K562 (cell line): ENCODE results near the gene FMOD. TPM values are rescaled to one million over a fixed set of nuclear protein-coding genes. Genes with fewer than 3 reads are reported as not detected.

Experiments
- ATAC-seq: fragments of 200-7000 bp; cut with Tn5 transposase; 3 replicates; pipeline ENCODE4 v1.9.1; 2020; ENCODE audit warnings: moderate library complexity
- BruUV-seq: library from RNA; stranded (reverse); fragments of 400-500 nt; replicated peaks from 2 replicates; lab custom pipeline; 2021; lab: Mats Ljungman, UMichigan
- CTCF ChIA-PET: fragments of 300-600 bp; formaldehyde crosslinking; extraction: SDS; loops from one replicate; lab custom pipeline; 2021; ENCODE audit warnings: low intra/inter-chr PET ratio; lab: Yijun Ruan, JAX
- POLR2A ChIA-PET: fragments of 300-600, 350-650 bp; sonication (Branson Sonifier 250); formaldehyde crosslinking; extraction: SDS; loops from one replicate; lab custom pipeline; 2021; ENCODE audit warnings: antibody characterized with exemption, inconsistent platforms; lab: Yijun Ruan, JAX
- DNase-seq, 4 experiments: peaks; one replicate each; pipeline versions ENCODE4 v3.0.0 to v3.0.0-alpha.2; 2011 to 2018; ENCODE audit warnings: low spot score in 3 of 4, mixed read lengths in 3 of 4; ENCODE audit errors: extremely low read depth in 1 of 4
- FAIRE-seq: peaks from 2 replicates; lab custom pipeline; 2011; peaks lifted over from hg19 to GRCh38; lab: Jason Lieb, UNC
- H2AFZ ChIP-seq: 2 replicates; pipeline ENCODE4 v1.6.0; 2011; ENCODE audit warnings: low read depth, low read length, control low read depth, inconsistent platforms
- H3K27ac ChIP-seq: fragments of 200-600 bp; 3 replicates; pipeline ENCODE4 v1.8.0; 2011; ENCODE audit warnings: low read depth, mild to moderate bottlenecking, control low read depth, inconsistent platforms, low read length, moderate library complexity, mixed read lengths; ENCODE audit errors: extremely low read depth
- H3K27me3 ChIP-seq, 2 experiments: fragments of 300-600 bp in 1 of 2; 2 replicates in 1 of 2; 3 replicates in 1 of 2; pipeline versions ENCODE4 v1.6.0 to v1.8.0; 2011; ENCODE audit warnings: inconsistent platforms in 2 of 2, low read length in 2 of 2, mild to moderate bottlenecking in 1 of 2, mixed read lengths in 1 of 2, moderate library complexity in 1 of 2; ENCODE audit not compliant: control insufficient read depth in 2 of 2, insufficient read depth in 2 of 2
- H3K36me3 ChIP-seq: fragments of 300-600 bp; 3 replicates; pipeline ENCODE4 v1.8.0; 2011; ENCODE audit warnings: mild to moderate bottlenecking, low read length, inconsistent platforms; ENCODE audit not compliant: control insufficient read depth, insufficient read depth
- H3K4me1 ChIP-seq, 2 experiments: fragments of 200-600 bp in 1 of 2; replicated peaks in 1 of 2; 2 replicates in 1 of 2; 3 replicates in 1 of 2; pipeline versions ENCODE4 v1.5.1 to v1.8.0; 2011; ENCODE audit warnings: inconsistent platforms in 2 of 2, low read length in 2 of 2, mild to moderate bottlenecking in 1 of 2, mixed read lengths in 1 of 2, moderate library complexity in 1 of 2; ENCODE audit not compliant: control insufficient read depth in 2 of 2, insufficient read depth in 2 of 2
- H3K4me2 ChIP-seq: 2 replicates; pipeline ENCODE4 v1.6.1; 2011; ENCODE audit warnings: low read length, control low read depth, inconsistent platforms, mixed read lengths; ENCODE audit not compliant: insufficient read depth
- H3K4me3 ChIP-seq: fragments of 200-600 bp; sonication (generic), shearing (Covaris generic); 2 replicates; pipeline ENCODE4 v1.5.1; 2016; ENCODE audit warnings: control low read depth, inconsistent platforms
- H3K79me2 ChIP-seq: fragments of 200-600 bp; 3 replicates; pipeline ENCODE4 v1.8.0; 2011; ENCODE audit warnings: low read length, inconsistent platforms; ENCODE audit not compliant: control insufficient read depth, insufficient read depth
- H3K9ac ChIP-seq, 2 experiments: 2 replicates each; pipeline versions ENCODE4 v1.6.0 to v1.6.1; 2011; ENCODE audit warnings: low read depth in 2 of 2, low read length in 2 of 2, control low read depth in 1 of 2, inconsistent platforms in 1 of 2, mild to moderate bottlenecking in 1 of 2, mixed read lengths in 1 of 2; ENCODE audit not compliant: insufficient read depth in 1 of 2
- H3K9me1 ChIP-seq: one replicate; pipeline ENCODE4 v1.6.0; 2011; ENCODE audit warnings: inconsistent platforms, mild to moderate bottlenecking, low read length, moderate library complexity; ENCODE audit not compliant: control insufficient read depth, insufficient read depth
- H3K9me3 ChIP-seq: replicated peaks from 2 replicates; pipeline ENCODE4 v1.5.1; 2011; ENCODE audit warnings: low read depth, low read length, inconsistent platforms; ENCODE audit not compliant: control insufficient read depth, insufficient read depth
- H4K20me1 ChIP-seq: replicated peaks from 2 replicates; pipeline ENCODE4 v1.6.1; 2011; ENCODE audit warnings: low read length, inconsistent platforms, mixed read lengths; ENCODE audit not compliant: control insufficient read depth, insufficient read depth
- E4F1 ChIP-seq: fragments of 250-450 bp; sonication (Bioruptor Pico); IDR thresholded peaks from 2 replicates; pipeline ENCODE4 v1.5.0; 2021; ENCODE audit warnings: mild to moderate bottlenecking, borderline replicate concordance
- FOXK1 ChIP-seq: sonication (generic); formaldehyde crosslinking; IDR thresholded peaks from 2 replicates; pipeline ENCODE4 v1.8.0; 2022; ENCODE audit warnings: missing genetic modification reagents, mild to moderate bottlenecking, borderline replicate concordance
- JUN ChIP-seq, 2 experiments: sonication (generic) in 1 of 2; formaldehyde crosslinking in 1 of 2; IDR thresholded peaks; 2 replicates each; pipeline versions ENCODE4 v1.6.1 to v1.8.0; 2012 to 2022; ENCODE audit warnings: borderline replicate concordance in 2 of 2, mild to moderate bottlenecking in 2 of 2, improper control_type of control experiment in 1 of 2, low read depth in 1 of 2, low read length in 1 of 2, missing genetic modification reagents in 1 of 2
- MYBL2 ChIP-seq, 2 experiments: fragments of 450-650 bp in 1 of 2; sonication (generic) in 1 of 2; formaldehyde crosslinking in 1 of 2; IDR thresholded peaks; 2 replicates each; pipeline versions ENCODE4 v1.6.1 to v1.8.1; 2017 to 2022; ENCODE audit warnings: borderline replicate concordance in 1 of 2, inconsistent platforms in 1 of 2, low read depth in 1 of 2, mild to moderate bottlenecking in 1 of 2, missing genetic modification reagents in 1 of 2, moderate library complexity in 1 of 2
- SREBF2 ChIP-seq: sonication (generic); formaldehyde crosslinking; IDR thresholded peaks from 2 replicates; pipeline ENCODE4 v1.4.0; 2020; ENCODE audit warnings: mild to moderate bottlenecking, missing genetic modification reagents
- SRSF7 ChIP-seq: fragments of 200-400 bp; formaldehyde crosslinking; optimal IDR thresholded peaks from 2 replicates; pipeline ENCODE3; 2017; ENCODE audit warnings: mild to moderate bottlenecking, low read depth, low read length
- ZBTB9 ChIP-seq: fragments of 450-650 bp; formaldehyde crosslinking; IDR thresholded peaks from 2 replicates; pipeline ENCODE4 v1.4.0; 2020; ENCODE audit warnings: mild to moderate bottlenecking, moderate library complexity
- ZNF699 ChIP-seq: fragments of 250-450 bp; sonication (Bioruptor Pico); IDR thresholded peaks from 2 replicates; pipeline ENCODE4 v1.8.0; 2021; ENCODE audit warnings: mild to moderate bottlenecking, moderate library complexity; ENCODE audit not compliant: insufficient replicate concordance
- WGBS: fragments of 100-300 bp; shearing (Covaris generic); methylation state at CpG from one replicate; pipeline ENCODE4 v1.1.6; 2016; ENCODE audit warnings: low coverage, mixed read lengths; ENCODE audit not compliant: insufficient coverage; ENCODE audit errors: missing lambda C conversion rate; 5-methylcytosine and 5-hydroxymethylcytosine counted together
- in situ Hi-C: fragments of 300-500 bp; cut with MboI; formaldehyde crosslinking; loops from 4 replicates; pipeline ENCODE4 v1.15.0; 2018; ENCODE audit warnings: inconsistent platforms, mixed read lengths
- intact Hi-C: fragments of 100-400 bp; cut with micrococcal nuclease; formaldehyde crosslinking; loops from 2 replicates; pipeline ENCODE4 v1.14.2; 2022
- polyA plus RNA-seq, 8 experiments: library from polyadenylated mRNA; depleted of rRNA in 4 of 8; stranded (reverse) in 5 of 8; unstranded in 3 of 8; fragments of >200 nt; fragmentation: Nextera tagmentation in 2 of 8; fragmentation: Illumina TruSeq in 1 of 8; extraction: Ambion mirVana in 2 of 8; extraction: Trizol in 1 of 8; gene quantifications; 2 replicates each; pipeline versions ENCODE4 v1.2.1 to v1.2.3, GENCODE V29; 2011 to 2014; ENCODE audit warnings: inconsistent platforms in 1 of 8, missing spikeins in 1 of 8
- total RNA-seq, 7 experiments: library from RNA; depleted of rRNA in 6 of 7; stranded (reverse); fragments of >200 nt in 6 of 7; fragmentation: Illumina TruSeq in 2 of 7; extraction: Trizol in 2 of 7; gene quantifications; 2 replicates each; pipeline versions ENCODE4 v1.2.1 to v1.2.3, GENCODE V29; 2011 to 2021; ENCODE audit warnings: low replicate concordance in 1 of 7

The FMOD gene
- total and polyA plus RNA-seq, 9 of the 15 experiments (the other 6 are each of a cell fraction or from before 2014, with no cell fraction given), result 0.03 to 0.13 (median 0.03) TPM; not detected in 6

- CTCF ChIA-PET, result no interaction called here
- in situ Hi-C loops, result no loop called here
- no TSS peak for BruUV-seq
- DNase-seq, result no peak
- Histone ChIP-seq H3K4me1 (no peaks in the 10 kb centered on the region; a peak in 1 of 5 replicates), H3K4me2 (no peak overlapping the region)
- TF ChIP-seq JUN (IDR thresholded peaks at IDR 0.05; ENCODE audit: borderline replicate concordance, low read depth, low read length), result no peak
- TF ChIP-seq JUN (CRISPR knock-in tag; IDR thresholded peaks at IDR 0.05; ENCODE audit: borderline replicate concordance), result no peak
- TF ChIP-seq, all 486 proteins: peak for 0
- Histone ChIP-seq H3K4me3 (no peak overlapping the region), H3K9me1 (no peaks in the 10 kb centered on the region), H3K9ac (no peak overlapping the region), H3K36me3 (no peaks in the 10 kb centered on the region), H3K27me3 (peaks cover 7 to 33% of the 10 kb centered on the region in 2 experiments), H3K9me3 (no peaks in the 10 kb centered on the region), H3K27ac (no peak overlapping the region), H4K20me1 (no peaks in the 10 kb centered on the region; the same call in 1 of the 2 replicates), H3K79me2 (no peaks in the 10 kb centered on the region), H2AFZ (no peak overlapping the region)
- ATAC-seq, result no peak
- no peak for FAIRE-seq
- POLR2A ChIA-PET, result interaction anchor here (1.1 kb wide), 1 partner anchor 12 kb away, joined by 3 read pairs; no protein-coding TSS in a partner anchor
- intact Hi-C loops, result no loop called here
Observed at GRCh38 chr1:203359010-203359571, 8.2 kb upstream of the FMOD start.

GRCh38 chr1:203354246-203354645 is 3.3 kb upstream of the FMOD start:
- intact Hi-C loops (no loop called here), in situ Hi-C loops (loop anchor here (5.0 kb wide), 1 partner anchor 348 kb away; no protein-coding TSS in a partner anchor)
- Histone ChIP-seq H3K79me2 (no peaks in the 10 kb centered on the region), H3K27me3 (peaks cover 23 to 41% of the 10 kb centered on the region in 2 experiments), H3K36me3 (no peaks in the 10 kb centered on the region), H3K4me3 (no peak overlapping the region), H3K27ac (no peak overlapping the region), H2AFZ (no peak overlapping the region), H3K9me3 (no peaks in the 10 kb centered on the region), H3K9ac (no peak overlapping the region), H3K4me2 (no peak overlapping the region), H3K9me1 (no peaks in the 10 kb centered on the region), H4K20me1 (0 out of 2 replicates have a peak, but pooled peaks cover 8% of the 10 kb centered on the region), H3K4me1 (no peaks in the 10 kb centered on the region)
- ChIA-PET CTCF (no interaction called here), POLR2A (interaction anchor here (1.1 to 1.2 kb wide), 2 partner anchors 12 to 33 kb away, joined by 3 read pairs; no protein-coding TSS in a partner anchor)
- ATAC-seq (no peak), DNase-seq (no peak), FAIRE-seq (no peak)
- WGBS, result 0% methylated on average over 2 of the region's 2 CpGs
- no TSS peak for BruUV-seq
- no peak for TF ChIP-seq MYBL2 (IDR thresholded peaks at IDR 0.05; ENCODE audit: low read depth)
- no peak for TF ChIP-seq MYBL2 (CRISPR knock-in tag; IDR thresholded peaks at IDR 0.05; ENCODE audit: borderline replicate concordance)
- no peak for TF ChIP-seq SRSF7
- TF ChIP-seq ZBTB9 (CRISPR knock-in tag), result no peak
- no peak for TF ChIP-seq E4F1
- TF ChIP-seq FOXK1 (CRISPR knock-in tag), result no peak
- TF ChIP-seq ZNF699 (CRISPR knock-in tag), result no peak
- no peak for TF ChIP-seq SREBF2 (CRISPR knock-in tag)
